Endodermal cell (in vitro differentiated cells): ENCODE data around the gene USP24. TPM values are rescaled to one million over a fixed set of nuclear protein-coding genes. Genes with fewer than 3 reads are reported as not detected.

Source experiments
- DNase-seq: peaks from one replicate; pipeline ENCODE4 v3.0.0-alpha.2; 2017
- H3K27ac ChIP-seq: 2 replicates; pipeline ENCODE4 v1.5.1; 2013; ENCODE audit warnings: mild to moderate bottlenecking, low read depth, low read length, moderate library complexity
- H3K27me3 ChIP-seq: 2 replicates; pipeline ENCODE4 v1.6.1; 2013; ENCODE audit warnings: mild to moderate bottlenecking, low read length, moderate library complexity; ENCODE audit not compliant: insufficient read depth, control insufficient read depth, poor library complexity, severe bottlenecking
- H3K36me3 ChIP-seq: 2 replicates; pipeline ENCODE4 v1.7.0; 2013; ENCODE audit warnings: mild to moderate bottlenecking, low read length, moderate library complexity; ENCODE audit not compliant: control insufficient read depth, insufficient read depth
- H3K4me1 ChIP-seq: one replicate; pipeline ENCODE4 v1.7.0; 2013; ENCODE audit warnings: low read length; ENCODE audit not compliant: control insufficient read depth, insufficient read depth
- H3K4me3 ChIP-seq: 2 replicates; pipeline ENCODE4 v1.5.1; 2013; ENCODE audit warnings: mild to moderate bottlenecking, low read length, moderate library complexity
- H3K9ac ChIP-seq: 2 replicates; pipeline ENCODE4 v1.6.1; 2013; ENCODE audit warnings: mild to moderate bottlenecking, low read length, moderate library complexity; ENCODE audit not compliant: poor library complexity, severe bottlenecking; ENCODE audit errors: extremely low read depth
- H3K9me3 ChIP-seq: 2 replicates; pipeline ENCODE4 v1.6.1; 2013; ENCODE audit warnings: mild to moderate bottlenecking, low read length, moderate library complexity; ENCODE audit not compliant: control insufficient read depth
- H3K27ac Mint-ChIP-seq: 2 replicates; pipeline ENCODE4 v1.8.0; 2020; ENCODE audit warnings: mixed read lengths
- H3K27me3 Mint-ChIP-seq: 2 replicates; pipeline ENCODE4 v1.8.0; 2021; ENCODE audit warnings: mild to moderate bottlenecking, mixed read lengths; ENCODE audit not compliant: insufficient read depth
- H3K36me3 Mint-ChIP-seq: 2 replicates; pipeline ENCODE4 v1.8.0; 2020; ENCODE audit warnings: low read depth, mixed read lengths
- H3K4me1 Mint-ChIP-seq: 2 replicates; pipeline ENCODE4 v1.8.0; 2020; ENCODE audit warnings: mixed read lengths
- H3K4me3 Mint-ChIP-seq: 2 replicates; pipeline ENCODE4 v1.8.0; 2020; ENCODE audit warnings: mild to moderate bottlenecking, moderate library complexity, mixed read lengths
- H3K9me3 Mint-ChIP-seq: 2 replicates; pipeline ENCODE4 v1.8.0; 2020; ENCODE audit warnings: mild to moderate bottlenecking, mixed read lengths
- CTCF ChIP-seq: fragments of 200-600 bp; sonication (generic); conservative IDR thresholded peaks from 2 replicates; pipeline ENCODE4 v1.5.0; 2021; ENCODE audit warnings: antibody characterized with exemption, mild to moderate bottlenecking
- WGBS, 2 experiments: methylation state at CpG; one replicate each; pipeline versions ENCODE4 v1.1.5 to v1.1.7; 2013; ENCODE audit warnings: missing lambda C conversion rate in 2 of 2, mixed read lengths in 1 of 2; ENCODE audit not compliant: insufficient coverage in 1 of 2, insufficient read length in 1 of 2; 5-methylcytosine and 5-hydroxymethylcytosine counted together
- total RNA-seq, 2 donors: library from RNA; stranded (reverse); fragmentation: NEBNext Ultra II Directional in 1 of 2; extraction: Animal tissue kit (Norgen Biotek cat#: 25700) in 1 of 2; gene quantifications; 2 replicates in 1 of 2; 3 replicates in 1 of 2; pipeline ENCODE4 v1.2.1, GENCODE V29; 2021

USP24 gene
- total RNA-seq, 2 donors from 2014 or later, result 68.2 to 71.5 TPM

GRCh38 chr1:55150880-55151588 is 64.1 kb downstream of the USP24 start:
- Histone ChIP-seq H3K9me3 (no peaks in the 10 kb centered on the region), H3K4me3 (no peak overlapping the region), H3K4me1 (no peaks in the 10 kb centered on the region), H3K9ac (no peak overlapping the region), H3K27me3 (no peaks in the 10 kb centered on the region), H3K27ac (no peak overlapping the region), H3K36me3 (peaks cover 95% of the 10 kb centered on the region)
- Mint-ChIP-seq H3K4me1 (no peaks in the 10 kb centered on the region), H3K27ac (no peak overlapping the region), H3K36me3 (peaks cover 56% of the 10 kb centered on the region), H3K4me3 (no peak overlapping the region), H3K9me3 (no peaks in the 10 kb centered on the region), H3K27me3 (no peaks in the 10 kb centered on the region)
- TF ChIP-seq CTCF, result no peak
- 90 to 93% methylated on average over 2 of the region's 2 CpGs for WGBS, 2 experiments
- no peak for DNase-seq

- peaks cover 59% of the 10 kb centered on the region for H3K36me3 Mint-ChIP-seq
- H3K9me3 ChIP-seq, result no peaks in the 10 kb centered on the region
- TF ChIP-seq CTCF, result no peak
Observed at GRCh38 chr1:55148676-55149075, 66.5 kb downstream of the USP24 start.

GRCh38 chr1:55147524-55147923 is 67.6 kb downstream of the USP24 start:
- 98 to 100% methylated on average over 1 to 8 of the region's 8 CpGs for WGBS, 2 experiments
- Histone ChIP-seq H3K9ac (no peak overlapping the region), H3K27me3 (no peaks in the 10 kb centered on the region), H3K4me1 (no peaks in the 10 kb centered on the region), H3K27ac (no peak overlapping the region), H3K4me3 (no peak overlapping the region), H3K9me3 (no peaks in the 10 kb centered on the region), H3K36me3 (peaks cover 95% of the 10 kb centered on the region)
- no peaks in the 10 kb centered on the region for H3K27me3 Mint-ChIP-seq
- TF ChIP-seq CTCF, result no peak
- H3K4me3 Mint-ChIP-seq, result no peak overlapping the region
- no peak overlapping the region for H3K27ac Mint-ChIP-seq
- no peaks in the 10 kb centered on the region for H3K9me3 Mint-ChIP-seq
- no peaks in the 10 kb centered on the region for H3K4me1 Mint-ChIP-seq
- peaks cover 59% of the 10 kb centered on the region for H3K36me3 Mint-ChIP-seq
- DNase-seq, result no peak

More at GRCh38 chr1:55148676-55149075, 66.5 kb downstream of the USP24 start:
- H3K27me3 ChIP-seq, result no peaks in the 10 kb centered on the region
- H3K4me1 ChIP-seq, result no peaks in the 10 kb centered on the region
- no peak overlapping the region for H3K27ac ChIP-seq
- no peak overlapping the region for H3K9ac ChIP-seq
- H3K27ac Mint-ChIP-seq, result no peak overlapping the region
- H3K27me3 Mint-ChIP-seq, result no peaks in the 10 kb centered on the region
- DNase-seq, result no peak
- no peak overlapping the region for H3K4me3 Mint-ChIP-seq
- H3K9me3 Mint-ChIP-seq, result no peaks in the 10 kb centered on the region
- no peaks in the 10 kb centered on the region for H3K4me1 Mint-ChIP-seq
- peaks cover 93% of the 10 kb centered on the region for H3K36me3 ChIP-seq
- no peak overlapping the region for H3K4me3 ChIP-seq
